HG03469 (cell line): ENCODE measurements around the gene GLOD5.

Experiments
- ATAC-seq: cut with Tn5 transposase; IDR thresholded peaks from one replicate; pipeline ENCODE4 v1.9.1; 2021; ENCODE audit warnings: mild to moderate bottlenecking, moderate library complexity, moderate number of reproducible peaks; ENCODE audit not compliant: unreplicated experiment

GLOD5 gene

DNA sequence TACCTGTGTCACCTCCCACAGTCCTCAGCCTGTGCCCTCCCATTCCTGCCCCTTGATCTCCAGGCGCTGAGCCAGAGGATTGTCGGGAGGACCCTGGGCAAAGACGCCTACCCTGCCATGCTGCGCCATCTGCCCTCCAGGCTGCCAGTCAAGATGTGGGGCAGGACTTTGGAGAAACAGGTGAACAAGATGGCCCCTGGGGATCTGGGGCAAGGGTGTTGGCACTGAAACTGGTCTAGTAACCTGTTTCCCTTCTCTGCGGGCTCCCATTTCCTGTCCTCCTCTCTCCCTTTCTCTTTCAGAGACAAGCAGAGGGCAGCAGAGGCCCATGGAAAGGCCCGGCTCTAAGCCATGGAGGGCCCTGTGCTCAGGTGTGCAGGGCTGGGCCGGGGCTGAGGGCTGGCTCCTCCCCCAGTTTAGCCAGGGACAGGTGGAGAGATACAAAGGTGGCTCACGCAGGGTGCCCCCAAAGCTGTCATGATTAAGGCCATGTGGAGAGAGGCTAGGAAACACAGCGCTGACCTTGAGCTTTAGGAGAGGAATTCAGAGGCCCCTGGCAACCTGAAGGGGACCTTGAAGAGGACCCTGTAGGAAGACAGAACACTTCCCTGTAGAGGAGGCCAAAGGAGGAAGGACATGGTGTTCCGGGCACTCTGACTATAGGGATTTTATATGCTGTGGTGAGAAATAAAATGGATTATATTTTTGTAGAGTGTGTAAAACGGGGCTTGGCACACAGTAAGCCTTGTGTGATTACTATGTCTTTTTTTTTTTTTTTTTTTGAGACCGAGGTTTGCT, at the start of gene GLOD5:
Gene GLOD5 (plus strand): TSS at position 74 of the 798 bp plus-strand sequence. CDS start 44 bp downstream, at position 118.
- ATAC-seq, result no peak

DNA sequence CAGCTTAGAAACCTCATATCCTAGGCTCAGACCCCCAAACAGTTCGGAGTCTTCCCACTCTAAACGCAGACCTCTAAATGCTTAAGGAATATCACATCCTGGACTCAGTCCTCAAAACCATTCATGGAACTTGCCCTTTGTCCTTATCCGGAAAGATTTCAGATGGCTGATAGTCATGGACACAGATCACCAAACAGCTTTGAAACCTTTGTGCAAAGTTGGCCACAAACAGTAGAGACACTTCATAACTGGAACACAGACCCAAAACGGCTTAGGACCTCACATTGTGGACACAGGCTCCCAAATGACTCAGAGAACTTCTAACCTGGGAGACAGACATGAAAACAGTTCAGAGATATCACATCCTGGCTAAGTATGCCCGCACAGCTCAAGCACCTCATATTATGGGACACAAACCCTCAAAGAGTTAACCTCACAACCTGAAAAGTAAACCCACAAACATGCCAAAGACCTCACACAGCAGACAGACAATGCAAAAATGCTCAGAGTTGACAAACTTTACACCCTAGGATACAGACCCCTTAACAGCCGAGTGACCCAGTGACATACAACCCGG, 49.5 kb upstream of the GLOD5 start:
- ATAC-seq, result no peak

DNA sequence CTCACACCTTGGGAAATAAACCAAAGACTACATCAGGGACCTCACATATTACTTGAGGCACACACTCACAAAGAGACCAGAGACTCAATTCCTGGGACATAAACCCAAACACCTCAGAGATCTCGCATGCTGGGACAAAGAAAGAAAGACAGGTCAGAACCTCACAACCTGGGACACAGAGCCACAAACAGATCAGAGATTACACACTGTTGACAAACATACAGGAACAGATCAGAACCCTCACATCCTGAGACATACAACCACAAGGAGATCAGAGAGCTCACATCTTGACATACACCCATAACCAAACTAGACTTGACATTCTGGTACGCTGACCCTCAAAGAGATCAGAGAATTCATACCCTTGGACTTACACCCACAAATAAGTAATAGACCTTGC, 47.7 kb upstream of the GLOD5 start:
- ATAC-seq, result no peak

DNA sequence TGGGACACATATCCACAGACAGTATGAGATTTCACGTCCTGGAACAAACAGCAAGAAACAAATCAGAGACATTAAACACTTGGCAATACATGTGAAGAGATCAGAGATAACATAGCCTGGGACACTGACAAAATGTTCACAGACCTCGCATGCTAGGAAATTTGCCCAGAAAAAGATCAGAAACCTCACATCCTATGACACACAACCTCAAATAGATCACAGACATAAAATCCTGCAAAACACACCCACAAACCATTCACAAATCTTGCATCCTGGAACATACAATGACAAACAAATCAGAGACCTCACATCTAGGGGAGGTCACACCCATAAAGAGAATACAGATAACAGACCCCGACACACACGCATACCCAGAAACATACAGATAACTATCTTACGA, 47.0 kb upstream of the GLOD5 start:
- ATAC-seq, result no peak

DNA sequence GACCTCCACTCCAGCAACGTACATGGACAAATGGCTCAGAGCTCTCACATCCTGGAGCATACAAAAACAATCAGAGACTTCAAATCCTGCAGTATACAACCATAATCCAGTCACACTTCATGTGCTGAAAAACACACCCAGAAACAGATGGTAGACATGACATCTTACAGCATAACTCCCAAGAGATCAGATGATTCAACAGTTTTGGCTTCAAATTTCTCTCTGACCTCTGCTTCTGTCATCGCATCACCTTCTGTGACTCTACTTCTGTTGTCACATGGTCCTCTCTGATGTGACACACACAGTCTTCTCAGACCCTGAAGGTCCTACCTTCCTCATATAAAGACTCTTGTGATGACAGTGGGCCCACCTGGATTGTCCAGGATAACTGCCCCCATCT, 46.5 kb upstream of the GLOD5 start:
- ATAC-seq, result no peak

DNA sequence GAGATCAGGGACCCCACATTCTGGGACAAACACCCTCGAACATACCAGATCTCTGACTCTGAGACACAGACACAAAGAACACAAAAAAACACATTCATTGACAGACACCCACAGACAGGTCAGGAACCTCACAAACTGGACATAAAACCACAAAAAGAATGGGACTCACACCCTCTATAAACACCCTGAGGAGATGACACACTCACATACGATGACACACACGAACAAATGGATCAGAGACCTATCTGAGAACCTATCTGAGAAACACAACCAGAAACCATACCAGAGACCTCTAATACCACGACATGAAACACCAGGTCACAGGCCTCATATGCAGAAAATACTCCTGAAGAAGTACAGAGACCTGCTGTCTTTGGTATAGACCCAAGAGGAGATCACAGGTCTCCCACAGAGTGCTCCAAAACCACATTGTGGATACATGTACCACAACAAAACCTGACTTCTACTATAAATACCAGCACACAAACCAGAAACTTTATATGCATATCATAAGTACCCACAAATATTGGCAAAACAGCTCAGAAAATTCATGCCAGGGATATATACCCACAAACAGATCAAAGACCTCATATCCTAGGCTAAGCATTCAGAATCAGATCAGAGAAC, 45.6 kb upstream of the GLOD5 start:
- ATAC-seq, result no peak

DNA sequence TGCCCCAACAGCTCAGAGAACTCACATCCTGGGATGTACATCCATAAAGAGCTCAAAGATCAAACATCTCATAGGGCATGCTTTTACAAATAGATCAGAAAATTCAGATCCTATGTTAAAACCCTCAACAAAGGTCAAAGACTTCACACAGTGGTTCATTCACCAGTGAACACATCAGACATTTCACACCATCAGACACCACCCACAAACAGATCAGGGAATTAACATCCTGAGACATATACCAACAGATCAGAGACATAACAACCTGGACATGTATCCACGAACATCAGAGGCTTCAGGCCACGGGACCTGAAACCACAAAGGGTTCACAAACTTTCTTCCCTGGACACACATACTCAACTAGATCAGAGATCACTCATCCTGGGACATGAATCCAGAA, 41.6 kb upstream of the GLOD5 start:
- no peak for ATAC-seq

DNA sequence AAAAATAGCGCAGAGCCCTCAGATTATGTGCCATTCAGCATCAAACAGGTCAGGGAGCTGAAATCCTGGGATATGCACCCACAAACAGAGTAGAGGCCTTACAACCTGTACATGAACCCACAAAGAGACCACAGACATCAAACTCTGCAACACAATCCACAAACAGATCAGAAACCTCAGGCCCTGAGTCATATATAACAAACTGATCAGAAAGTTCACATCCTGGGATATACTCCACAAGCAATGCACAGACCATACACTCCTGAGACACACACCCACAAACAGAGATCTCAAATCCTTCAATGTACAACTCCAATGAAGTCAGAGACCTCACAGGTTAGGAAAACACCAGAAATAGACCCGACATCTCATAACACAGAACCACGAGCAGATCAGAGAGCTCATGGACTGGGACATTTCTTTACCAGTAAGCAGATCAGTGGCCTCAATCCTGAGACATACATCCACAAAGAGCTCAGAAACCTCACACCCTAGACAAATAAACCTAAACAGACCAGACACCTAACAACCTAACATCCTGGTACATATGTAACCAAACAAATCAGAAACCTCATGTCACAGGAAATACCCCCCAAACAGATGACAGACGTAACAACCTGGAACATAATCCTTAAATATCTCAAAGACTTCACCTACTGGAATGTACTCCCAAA, 40.8 kb upstream of the GLOD5 start:
- ATAC-seq, result no peak

DNA sequence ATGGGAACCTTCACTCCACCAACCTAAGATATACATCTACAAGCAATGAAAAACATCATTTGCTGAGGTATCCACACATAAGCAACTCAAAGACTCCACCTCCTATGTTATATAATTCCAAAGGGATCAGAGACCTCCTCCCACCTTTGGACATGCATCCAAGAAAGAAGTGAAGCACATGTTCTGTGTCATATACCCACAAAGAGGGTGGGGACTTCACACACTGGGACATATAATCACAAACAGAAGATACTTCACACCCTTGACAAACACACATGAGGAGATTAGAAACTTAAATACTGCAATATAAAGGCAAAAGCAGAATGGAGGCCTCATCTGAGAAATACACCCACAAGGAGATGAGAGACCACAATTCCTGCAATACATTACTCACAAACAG, 39.6 kb upstream of the GLOD5 start:
- ATAC-seq, result no peak

DNA sequence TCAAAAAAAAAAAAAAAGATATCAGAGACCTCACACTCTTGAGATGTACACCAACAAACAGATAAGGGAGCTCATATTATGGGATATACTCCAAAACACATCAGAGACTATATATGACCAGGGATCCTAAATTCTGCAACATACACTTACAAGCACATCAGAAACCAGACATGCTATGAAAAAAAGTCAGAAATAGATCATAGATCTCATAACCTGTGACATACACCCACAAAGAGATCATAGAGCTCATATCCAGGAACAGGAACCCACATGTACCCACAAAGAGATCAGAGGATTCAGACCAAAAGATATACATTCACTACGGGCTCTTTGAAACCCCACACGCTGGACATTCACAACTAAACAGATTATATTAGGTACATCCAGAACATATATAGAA, 35.0 kb upstream of the GLOD5 start:
- ATAC-seq, result no peak

DNA sequence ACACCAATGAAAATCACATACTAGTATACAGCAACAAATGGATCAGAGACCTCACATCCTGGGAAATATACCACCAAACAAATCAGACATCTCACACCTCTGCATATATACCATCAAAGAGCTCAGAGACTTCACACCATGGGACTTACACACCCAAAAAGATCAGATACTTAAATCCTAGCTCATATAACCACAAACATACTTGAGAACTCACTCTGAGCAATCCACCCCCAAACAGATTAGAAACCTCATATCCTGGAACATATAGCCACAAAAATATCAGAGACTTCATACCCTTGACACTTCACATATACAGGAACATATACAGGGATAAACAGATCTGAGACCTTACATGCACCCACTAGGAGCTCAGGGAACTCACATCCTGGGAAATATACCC, 32.9 kb upstream of the GLOD5 start:
- no peak for ATAC-seq

DNA sequence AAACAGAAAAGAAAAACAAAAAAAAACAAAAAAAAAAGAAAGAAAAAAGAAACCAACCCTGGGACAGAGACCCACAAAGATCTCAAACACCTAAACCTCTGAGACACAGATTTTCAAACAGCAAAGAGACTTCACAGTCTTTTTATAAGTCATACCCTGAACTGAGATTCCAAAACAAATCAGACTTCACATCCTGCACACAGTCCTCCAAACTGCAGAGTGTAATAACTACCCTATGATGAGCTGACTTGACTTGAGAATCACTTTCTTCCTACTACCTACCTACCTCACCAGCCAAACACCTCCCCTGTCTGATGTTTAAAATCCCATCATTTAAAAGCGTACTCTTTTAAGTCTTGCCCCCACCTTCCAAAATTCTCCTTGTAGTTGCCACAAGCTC, 25.2 kb upstream of the GLOD5 start:
- ATAC-seq, result no peak

DNA sequence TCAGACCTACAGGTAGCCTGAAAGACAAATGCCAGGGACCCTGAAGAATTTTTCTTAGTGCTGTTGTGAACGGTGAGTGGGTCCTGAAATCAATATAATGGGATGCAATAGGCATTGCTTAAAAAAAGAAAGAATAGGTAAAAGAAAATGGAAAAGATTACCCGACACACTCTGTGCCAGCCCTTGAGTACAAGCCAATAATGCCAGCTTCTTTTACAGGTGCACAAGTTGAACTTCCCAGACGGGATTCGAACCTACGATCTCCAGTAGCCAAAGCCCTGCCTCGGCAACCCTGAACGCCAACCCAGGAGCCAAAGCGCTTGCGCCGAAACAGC, 24.7 kb upstream of the GLOD5 start:
- no peak for ATAC-seq

DNA sequence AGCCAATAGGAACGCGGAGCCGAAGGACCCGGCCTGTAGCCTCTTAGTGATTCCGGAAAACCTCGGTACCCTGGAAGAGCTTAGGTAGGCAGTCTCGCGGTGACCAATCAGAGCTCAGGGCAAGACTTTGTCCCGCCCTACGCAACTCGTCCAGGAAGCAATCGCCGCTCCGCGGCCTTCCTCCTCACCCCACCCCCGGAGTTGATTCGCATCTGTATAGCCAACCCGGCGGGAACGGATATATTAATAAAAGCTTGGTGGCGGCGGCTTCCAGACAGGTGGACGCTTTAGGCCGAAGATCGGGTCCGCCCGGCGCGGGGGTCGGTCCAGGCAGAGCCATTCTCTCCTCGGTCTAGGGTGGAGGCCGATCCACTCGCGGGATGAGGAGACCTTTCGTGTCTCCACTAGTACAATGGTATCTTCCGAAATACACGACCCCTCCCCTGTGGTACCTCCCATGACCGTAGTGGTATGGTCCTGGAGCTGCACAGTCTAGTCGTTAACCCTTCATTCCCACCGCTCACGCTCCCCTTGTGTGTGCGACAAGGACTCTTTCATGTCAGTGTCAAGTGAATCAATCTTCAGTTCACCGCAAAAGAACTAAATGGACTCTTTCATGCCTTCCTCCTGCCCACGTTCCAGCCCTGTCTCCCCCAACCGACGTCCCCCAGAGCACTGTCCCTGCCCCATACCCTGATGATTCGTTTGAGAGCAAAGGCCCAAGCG, 24.2 kb upstream of the GLOD5 start:
- ATAC-seq, result peak; percentile 95

DNA sequence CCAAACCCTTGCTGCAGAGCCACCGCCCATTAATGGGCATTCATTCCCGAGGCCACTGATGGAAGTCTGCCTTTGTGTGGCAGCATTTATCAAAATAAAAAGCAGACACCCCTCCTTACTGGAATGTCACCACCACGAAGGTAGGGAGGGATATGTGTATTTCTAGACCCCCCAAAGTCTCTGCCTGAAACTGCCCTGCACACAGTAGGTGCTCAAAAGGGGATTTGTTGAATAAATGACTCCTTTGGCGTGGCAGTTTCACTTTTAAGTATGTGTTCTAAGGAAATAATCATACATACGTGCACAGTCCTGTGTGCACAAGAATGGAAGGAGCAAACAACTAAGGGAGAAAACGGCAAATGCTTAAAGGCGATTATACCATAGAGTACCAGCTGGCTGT, 23.6 kb upstream of the GLOD5 start:
- ATAC-seq, result no peak

DNA sequence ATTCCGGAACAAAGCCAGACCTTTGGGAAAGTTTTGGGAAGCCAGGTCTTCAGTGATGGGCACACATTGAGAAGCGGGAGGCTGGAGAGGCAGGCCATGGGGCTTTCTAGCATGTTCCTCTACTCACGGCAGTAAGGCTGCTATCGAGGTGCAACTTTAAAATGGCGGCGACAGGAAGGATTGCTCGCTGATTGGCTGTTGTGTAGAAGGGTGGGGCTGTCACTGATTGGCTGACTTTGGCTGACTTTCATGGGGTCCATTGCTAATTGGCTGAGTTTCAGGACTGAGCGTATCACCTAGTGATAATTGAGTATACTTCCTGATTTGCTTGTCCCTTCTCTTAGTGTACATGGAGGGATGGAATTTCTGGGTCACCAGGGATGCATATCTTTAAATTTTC, 19.7 kb upstream of the GLOD5 start:
- no peak for ATAC-seq

DNA sequence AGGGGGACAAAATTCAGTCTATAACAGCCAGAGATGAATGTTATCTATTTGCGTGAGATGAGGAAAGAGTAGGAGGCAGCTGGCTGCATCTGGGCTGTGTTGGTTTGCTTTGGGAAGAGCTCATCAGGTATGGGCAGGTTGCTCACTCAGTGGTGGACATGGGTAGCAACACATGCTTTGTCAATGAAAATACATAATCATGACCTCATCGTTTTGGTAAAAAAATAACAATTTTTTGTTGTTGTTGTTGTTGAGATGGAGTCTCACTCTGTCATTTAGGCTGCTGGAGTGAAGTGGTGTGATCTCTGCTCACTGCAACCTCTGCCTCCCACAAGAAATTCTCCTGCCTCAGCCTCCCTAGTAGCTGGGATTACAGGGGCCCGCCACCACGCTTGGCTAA, 16.3 kb upstream of the GLOD5 start:
- no peak for ATAC-seq

DNA sequence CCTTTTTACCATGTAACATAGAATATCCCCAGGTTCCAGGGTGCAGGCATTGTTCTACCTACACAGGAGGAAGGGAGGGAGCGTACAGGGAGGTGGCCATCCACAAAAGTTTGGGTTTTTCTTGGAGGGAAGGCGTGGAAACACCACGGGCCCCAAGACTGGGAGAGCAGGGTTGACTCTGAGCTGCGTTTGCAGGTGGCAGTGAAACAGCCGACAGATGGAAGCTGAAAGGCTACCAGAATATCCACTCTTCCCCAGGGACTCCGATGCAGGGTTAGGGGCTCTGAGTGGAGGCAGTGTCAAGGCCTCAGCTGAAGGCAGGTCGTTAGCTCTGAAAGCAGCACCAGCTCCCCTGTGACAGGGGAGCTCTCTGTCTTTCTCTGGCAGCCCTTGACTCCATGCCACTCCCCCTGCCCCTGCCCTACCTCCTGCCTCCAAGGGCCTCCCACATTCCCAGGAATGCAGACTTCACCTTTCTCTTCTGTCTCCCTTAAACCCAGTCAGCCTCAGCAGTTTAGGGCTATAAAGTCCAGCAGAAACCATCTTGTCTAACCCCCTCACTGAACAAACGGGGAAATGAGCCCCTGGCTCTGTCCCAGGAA, 14.0 kb upstream of the GLOD5 start:
- no peak for ATAC-seq

DNA sequence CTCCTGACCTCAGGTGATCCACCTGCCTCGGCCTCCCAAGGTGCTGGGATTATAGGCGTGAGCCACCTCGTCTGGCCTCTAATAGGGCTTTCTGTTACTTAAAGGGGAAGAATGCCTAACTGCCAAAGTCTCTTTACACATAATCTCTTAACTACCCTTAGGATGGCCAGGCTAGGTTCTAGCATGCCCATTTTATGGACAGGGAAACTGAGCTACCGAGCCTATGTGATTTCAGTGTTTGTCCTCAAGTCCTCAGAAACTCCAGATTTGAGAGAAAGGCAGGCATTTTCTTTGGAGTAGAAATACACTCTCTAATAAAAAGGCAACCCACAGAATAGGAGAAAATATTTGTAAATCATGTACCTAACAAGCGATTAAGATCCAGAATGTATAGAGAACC, 12.4 kb upstream of the GLOD5 start:
- ATAC-seq, result no peak

DNA sequence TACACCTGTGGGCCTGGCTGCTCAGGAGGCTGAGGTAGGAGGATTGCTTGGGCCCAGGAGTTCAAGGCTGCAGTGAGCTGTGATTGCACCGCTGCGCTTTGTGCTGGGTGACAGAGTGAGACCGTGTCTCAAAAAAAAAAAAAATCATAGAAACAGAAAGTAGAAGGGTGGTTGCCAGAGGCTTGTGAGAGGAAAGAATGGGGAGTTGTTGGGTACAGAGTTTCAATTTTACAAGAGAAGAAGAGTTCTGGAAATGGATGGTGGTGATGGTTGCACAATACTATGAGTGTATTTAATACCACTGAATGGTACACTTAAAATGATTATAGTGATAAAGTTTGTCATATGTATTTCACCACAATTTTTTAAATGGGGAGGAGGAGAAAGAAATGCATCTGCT, 10.2 kb upstream of the GLOD5 start:
- no peak for ATAC-seq

DNA sequence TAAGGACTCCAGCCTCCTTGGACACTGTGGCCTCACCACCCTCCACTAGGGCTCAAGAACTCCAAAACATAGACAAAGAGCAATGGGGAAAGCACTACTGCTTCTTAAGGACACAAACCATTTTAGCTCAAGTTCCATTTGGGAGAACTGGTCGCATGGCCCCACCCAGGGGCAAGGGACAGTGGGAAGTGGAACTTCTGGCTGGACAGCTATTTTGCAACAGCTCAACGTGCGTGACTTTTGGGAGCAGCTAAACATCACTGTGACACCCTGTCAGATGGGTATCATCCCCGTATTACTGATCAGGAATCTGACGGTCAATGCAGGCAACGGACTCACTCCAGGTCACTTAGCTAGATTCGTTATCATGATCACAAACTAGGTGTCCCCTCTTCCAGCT, 9.0 kb upstream of the GLOD5 start:
- ATAC-seq, result no peak
